Body of pancreas (tissue), 4 donors: ENCODE data around the gene SYNGR1.

ENCODE experiments used
- POLR2A ChIP-seq, 3 donors: fragments of 450-650 bp; IDR thresholded peaks; one replicate each; pipeline ENCODE4 v1.6.1; 2016; ENCODE audit warnings: antibody characterized with exemption in 3 of 3, mild to moderate bottlenecking in 2 of 3
- TF ChIP-seq, protein P1 (sequence below), 7 experiments: fragments of 450-650 bp in 4 of 7; fragments of 200-600 bp in 3 of 7; sonication (generic) in 3 of 7; IDR thresholded peaks; one replicate each; pipeline ENCODE4 v1.5.1; 2016 to 2019; ENCODE audit warnings: antibody characterized with exemption in 7 of 7

DNA sequence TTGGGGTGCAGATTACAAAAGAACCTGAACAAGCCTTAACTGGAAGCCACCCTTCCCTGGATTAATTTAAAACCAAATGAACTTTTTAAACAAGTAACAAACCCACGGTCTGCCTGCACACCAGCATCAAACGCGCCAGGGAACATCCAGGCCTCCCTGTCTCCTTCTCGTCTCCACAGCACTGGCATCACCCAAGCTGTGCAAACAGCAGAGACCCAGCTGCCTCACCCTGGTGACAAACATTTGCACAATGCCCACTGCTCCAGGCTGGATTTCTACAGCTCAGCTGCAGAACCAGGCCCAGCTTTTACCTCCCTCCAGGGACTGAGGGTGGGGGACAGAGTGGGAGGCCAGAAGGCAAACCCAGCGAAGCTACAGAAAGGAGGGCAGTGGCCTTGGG lies 37.4 kb upstream of the SYNGR1 start:
- TF ChIP-seq, protein P1, sequence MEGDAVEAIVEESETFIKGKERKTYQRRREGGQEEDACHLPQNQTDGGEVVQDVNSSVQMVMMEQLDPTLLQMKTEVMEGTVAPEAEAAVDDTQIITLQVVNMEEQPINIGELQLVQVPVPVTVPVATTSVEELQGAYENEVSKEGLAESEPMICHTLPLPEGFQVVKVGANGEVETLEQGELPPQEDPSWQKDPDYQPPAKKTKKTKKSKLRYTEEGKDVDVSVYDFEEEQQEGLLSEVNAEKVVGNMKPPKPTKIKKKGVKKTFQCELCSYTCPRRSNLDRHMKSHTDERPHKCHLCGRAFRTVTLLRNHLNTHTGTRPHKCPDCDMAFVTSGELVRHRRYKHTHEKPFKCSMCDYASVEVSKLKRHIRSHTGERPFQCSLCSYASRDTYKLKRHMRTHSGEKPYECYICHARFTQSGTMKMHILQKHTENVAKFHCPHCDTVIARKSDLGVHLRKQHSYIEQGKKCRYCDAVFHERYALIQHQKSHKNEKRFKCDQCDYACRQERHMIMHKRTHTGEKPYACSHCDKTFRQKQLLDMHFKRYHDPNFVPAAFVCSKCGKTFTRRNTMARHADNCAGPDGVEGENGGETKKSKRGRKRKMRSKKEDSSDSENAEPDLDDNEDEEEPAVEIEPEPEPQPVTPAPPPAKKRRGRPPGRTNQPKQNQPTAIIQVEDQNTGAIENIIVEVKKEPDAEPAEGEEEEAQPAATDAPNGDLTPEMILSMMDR (IDR thresholded peaks at IDR 0.05): no peak
- no peak for TF ChIP-seq POLR2A (IDR thresholded peaks at IDR 0.05)
